ENCODE results near the gene TMEM145.

The TMEM145 gene

GRCh38 chr19:42278452-42279154 lies 34.5 kb upstream of the TMEM145 start:
- no peak for DNase-seq

- no peak for DNase-seq
Observed at GRCh38 chr19:42279155-42279901, 33.8 kb upstream of the TMEM145 start.

GRCh38 chr19:42279902-42280814 lies 33.0 kb upstream of the TMEM145 start:
- DNase-seq, result peak; percentile 87

GRCh38 chr19:42280815-42281145 lies 32.3 kb upstream of the TMEM145 start:
- peak; percentile 39 for DNase-seq

GRCh38 chr19:42281146-42281826 lies 31.8 kb upstream of the TMEM145 start:
- no peak for DNase-seq

- no peak for DNase-seq
Observed at GRCh38 chr19:42281827-42282762, 31.0 kb upstream of the TMEM145 start.

- DNase-seq, result no peak
Observed at GRCh38 chr19:42282819-42283187, 30.3 kb upstream of the TMEM145 start.

- DNase-seq, result peak; percentile 94
Observed at GRCh38 chr19:42283188-42284065, 29.7 kb upstream of the TMEM145 start.

- DNase-seq, result peak; percentile 76
Observed at GRCh38 chr19:42284066-42284501, 29.0 kb upstream of the TMEM145 start.

- no peak for DNase-seq
Observed at GRCh38 chr19:42284591-42285341, 28.3 kb upstream of the TMEM145 start.

- DNase-seq, result no peak
Observed at GRCh38 chr19:42285541-42285941, 27.6 kb upstream of the TMEM145 start.

GRCh38 chr19:42285988-42286348 lies 27.1 kb upstream of the TMEM145 start:
- no peak for DNase-seq

GRCh38 chr19:42286349-42287016 lies 26.6 kb upstream of the TMEM145 start:
- no peak for DNase-seq

GRCh38 chr19:42287017-42287826 lies 25.9 kb upstream of the TMEM145 start:
- DNase-seq, result no peak

GRCh38 chr19:42287827-42288107 lies 25.3 kb upstream of the TMEM145 start:
- no peak for DNase-seq

GRCh38 chr19:42288387-42288786 lies 24.7 kb upstream of the TMEM145 start:
- no peak for DNase-seq

GRCh38 chr19:42288881-42289555 lies 24.1 kb upstream of the TMEM145 start:
- no peak for DNase-seq

- no peak for DNase-seq
Observed at GRCh38 chr19:42289556-42290041, 23.5 kb upstream of the TMEM145 start.

Data from stimulated activated CD4-positive, alpha-beta T cell treated with anti-CD3 and anti-CD28 coated beads, Interleukin-4, amount 100 ng/mL, for 24 hours (primary cell).